WTC11 (cell line): ENCODE data around the gene NME4. TPM values are rescaled to one million over a fixed set of nuclear protein-coding genes. Genes with fewer than 3 reads are reported as not detected.

Source experiments
- ATAC-seq: fragments of 200-7000 bp; cut with Tn5 transposase; 2 replicates; pipeline ENCODE4 v1.10.0; 2021; ENCODE audit warnings: mild to moderate bottlenecking, moderate library complexity
- CTCF ChIA-PET: fragments of 300-600 bp; sonication (Branson Sonifier 250); formaldehyde crosslinking; loops from one replicate; lab custom pipeline; 2021; ENCODE audit warnings: antibody characterized with exemption; lab: Charles Lee
- POLR2A ChIA-PET: fragments of 350-600 bp; sonication (Branson Sonifier 250); formaldehyde crosslinking; loops from one replicate; lab custom pipeline; 2021; ENCODE audit warnings: antibody characterized with exemption; lab: Charles Lee
- DNase-seq: peaks from one replicate; pipeline ENCODE4 v3.0.0; 2021; ENCODE audit warnings: low spot score
- H3K27ac Mint-ChIP-seq: 2 replicates; pipeline ENCODE4 v1.8.0; 2021; ENCODE audit warnings: mixed read lengths
- H3K27me3 Mint-ChIP-seq: 2 replicates; pipeline ENCODE4 v1.8.0; 2021; ENCODE audit warnings: low read depth, mild to moderate bottlenecking, moderate library complexity, mixed read lengths
- H3K36me3 Mint-ChIP-seq: 2 replicates; pipeline ENCODE4 v1.8.0; 2021; ENCODE audit warnings: mixed read lengths
- H3K4me1 Mint-ChIP-seq: 2 replicates; pipeline ENCODE4 v1.8.0; 2022; ENCODE audit warnings: mixed read lengths
- H3K4me3 Mint-ChIP-seq: 2 replicates; pipeline ENCODE4 v1.8.0; 2021; ENCODE audit warnings: mild to moderate bottlenecking, moderate library complexity, mixed read lengths
- H3K9me3 Mint-ChIP-seq: 2 replicates; pipeline ENCODE4 v1.8.0; 2021; ENCODE audit warnings: mixed read lengths
- AR ChIP-seq: fragments of 250-450 bp; sonication (Bioruptor Pico); IDR thresholded peaks from 2 replicates; pipeline ENCODE4 v1.9.0; 2021; ENCODE audit warnings: mild to moderate bottlenecking
- ATF1 ChIP-seq: sonication (generic); formaldehyde crosslinking; IDR thresholded peaks from 2 replicates; pipeline ENCODE4 v1.8.1; 2023; ENCODE audit warnings: mild to moderate bottlenecking, moderate library complexity, missing genetic modification reagents
- CREM ChIP-seq: sonication (generic); formaldehyde crosslinking; IDR thresholded peaks from 2 replicates; pipeline ENCODE4 v1.8.1; 2022; ENCODE audit warnings: mild to moderate bottlenecking, missing genetic modification reagents, moderate library complexity
- ELF4 ChIP-seq: sonication (generic); formaldehyde crosslinking; IDR thresholded peaks from 2 replicates; pipeline ENCODE4 v1.8.1; 2022; ENCODE audit warnings: low read depth, mild to moderate bottlenecking, moderate library complexity, missing genetic modification reagents
- GABPB1 ChIP-seq: sonication (generic); formaldehyde crosslinking; IDR thresholded peaks from 2 replicates; pipeline ENCODE4 v1.8.1; 2023; ENCODE audit warnings: mild to moderate bottlenecking, missing genetic modification reagents
- HMGA2 ChIP-seq: fragments of 250-450 bp; sonication (Bioruptor Pico); IDR thresholded peaks from 2 replicates; pipeline ENCODE4 v1.4.0; 2021; ENCODE audit warnings: mild to moderate bottlenecking, moderate library complexity
- NFATC4 ChIP-seq: fragments of 250-450 bp; sonication (Bioruptor Pico); IDR thresholded peaks from 2 replicates; pipeline ENCODE4 v1.9.0; 2021; ENCODE audit warnings: mild to moderate bottlenecking
- NFYB ChIP-seq: sonication (generic); formaldehyde crosslinking; conservative IDR thresholded peaks from 2 replicates; pipeline ENCODE4 v1.8.0; 2022; ENCODE audit warnings: low read depth, missing genetic modification reagents
- NR2C2 ChIP-seq: sonication (generic); formaldehyde crosslinking; IDR thresholded peaks from 2 replicates; pipeline ENCODE4 v1.8.0; 2022; ENCODE audit warnings: mild to moderate bottlenecking, missing genetic modification reagents
- NR3C1 ChIP-seq: sonication (generic); formaldehyde crosslinking; conservative IDR thresholded peaks from 2 replicates; pipeline ENCODE4 v1.8.1; 2023; ENCODE audit warnings: low read depth, mild to moderate bottlenecking, missing genetic modification reagents
- RELA ChIP-seq: sonication (generic); formaldehyde crosslinking; IDR thresholded peaks from 2 replicates; pipeline ENCODE4 v1.8.1; 2022; ENCODE audit warnings: missing genetic modification reagents, mild to moderate bottlenecking, borderline replicate concordance
- SOX15 ChIP-seq: fragments of 250-450 bp; sonication (Bioruptor Pico); IDR thresholded peaks from 2 replicates; pipeline ENCODE4 v1.9.0; 2021; ENCODE audit warnings: mild to moderate bottlenecking
- SP1 ChIP-seq: sonication (generic); formaldehyde crosslinking; conservative IDR thresholded peaks from 2 replicates; pipeline ENCODE4 v1.8.1; 2022; ENCODE audit warnings: missing genetic modification reagents
- TCF7 ChIP-seq: sonication (generic); formaldehyde crosslinking; IDR thresholded peaks from 2 replicates; pipeline ENCODE4 v1.8.0; 2022; ENCODE audit warnings: mild to moderate bottlenecking, low read depth, missing genetic modification reagents, moderate library complexity
- TP53 ChIP-seq: sonication (generic); formaldehyde crosslinking; IDR thresholded peaks from 2 replicates; pipeline ENCODE4 v1.8.1; 2023; ENCODE audit warnings: mild to moderate bottlenecking, missing genetic modification reagents
- ZBTB21 ChIP-seq: sonication (generic); formaldehyde crosslinking; IDR thresholded peaks from 2 replicates; pipeline ENCODE4 v1.8.1; 2023; ENCODE audit warnings: mild to moderate bottlenecking, missing genetic modification reagents, borderline replicate concordance
- ZNF121 ChIP-seq: sonication (generic); formaldehyde crosslinking; IDR thresholded peaks from 2 replicates; pipeline ENCODE4 v1.8.0; 2023; ENCODE audit warnings: missing genetic modification reagents
- ZNF317 ChIP-seq: sonication (generic); formaldehyde crosslinking; IDR thresholded peaks from 2 replicates; pipeline ENCODE4 v1.8.1; 2023; ENCODE audit warnings: low read depth, mild to moderate bottlenecking, moderate library complexity, missing genetic modification reagents, borderline replicate concordance
- ZNF423 ChIP-seq: fragments of 250-450 bp; sonication (Bioruptor Pico); IDR thresholded peaks from 2 replicates; pipeline ENCODE4 v2.1.2; 2022; ENCODE audit warnings: mild to moderate bottlenecking, moderate library complexity
- ZNF512 ChIP-seq: sonication (generic); formaldehyde crosslinking; IDR thresholded peaks from 2 replicates; pipeline ENCODE4 v1.8.1; 2022; ENCODE audit warnings: missing genetic modification reagents, borderline replicate concordance
- total RNA-seq: library from RNA; stranded (reverse); gene quantifications from 3 replicates; pipeline ENCODE4 v1.2.3, GENCODE V29; 2021
- TF ChIP-seq, protein P1 (sequence below): sonication (generic); formaldehyde crosslinking; IDR thresholded peaks from 2 replicates; pipeline ENCODE4 v1.8.0; 2022; ENCODE audit warnings: mild to moderate bottlenecking, missing genetic modification reagents
- TF ChIP-seq, protein P2 (sequence below): sonication (generic); formaldehyde crosslinking; IDR thresholded peaks from 2 replicates; pipeline ENCODE4 v1.8.0; 2022; ENCODE audit warnings: mild to moderate bottlenecking, missing genetic modification reagents
- TF ChIP-seq, protein P3 (sequence below): sonication (generic); formaldehyde crosslinking; IDR thresholded peaks from 2 replicates; pipeline ENCODE4 v1.8.1; 2022; ENCODE audit warnings: mild to moderate bottlenecking, moderate library complexity, missing genetic modification reagents
- TF ChIP-seq, protein P4 (sequence below): sonication (generic); formaldehyde crosslinking; IDR thresholded peaks from 2 replicates; pipeline ENCODE4 v1.8.0; 2023; ENCODE audit warnings: missing genetic modification reagents, mild to moderate bottlenecking, borderline replicate concordance
- TF ChIP-seq, protein P5 (sequence below): sonication (generic); formaldehyde crosslinking; IDR thresholded peaks from 2 replicates; pipeline ENCODE4 v1.8.0; 2022; ENCODE audit warnings: mild to moderate bottlenecking, missing genetic modification reagents

The NME4 gene
- total RNA-seq, 1 experiment from 2014 or later, result 467 TPM

- Mint-ChIP-seq H3K27ac (no peak within 1 kb of the TSS), H3K4me3 (peak within 1 kb of the TSS; percentile 67), H3K9me3 (no peaks in the 10 kb centered on the region)
- TF ChIP-seq NFATC4 (CRISPR knock-in tag) (no peak), ZNF512 (no peak), NR3C1 (CRISPR knock-in tag) (no peak), SOX15 (CRISPR knock-in tag) (no peak), NR2C2 (no peak), TCF7 (CRISPR knock-in tag) (0 out of 2 replicates have a peak, but pooled peaks have one; percentile 32), HMGA2 (CRISPR knock-in tag) (no peak), NFYB (CRISPR knock-in tag) (0 out of 2 replicates have a peak, but pooled peaks have one; percentile 16), ELF4 (CRISPR knock-in tag) (no peak), AR (CRISPR knock-in tag) (no peak), TP53 (CRISPR knock-in tag) (no peak), RELA (CRISPR knock-in tag) (no peak), ZNF317 (no peak), ZNF121 (CRISPR knock-in tag) (0 out of 2 replicates have a peak, but pooled peaks have one; percentile 17), ZBTB21 (CRISPR knock-in tag) (no peak), SP1 (CRISPR knock-in tag) (peak; percentile 76), ZNF423 (CRISPR knock-in tag) (no peak), GABPB1 (CRISPR knock-in tag) (0 out of 2 replicates have a peak, but pooled peaks have one; percentile 27), CREM (CRISPR knock-in tag) (peak; percentile 65; the same call in 1 of the 2 replicates), ATF1 (CRISPR knock-in tag) (0 out of 2 replicates have a peak, but pooled peaks have one; percentile 18)
- TF ChIP-seq, protein P1, sequence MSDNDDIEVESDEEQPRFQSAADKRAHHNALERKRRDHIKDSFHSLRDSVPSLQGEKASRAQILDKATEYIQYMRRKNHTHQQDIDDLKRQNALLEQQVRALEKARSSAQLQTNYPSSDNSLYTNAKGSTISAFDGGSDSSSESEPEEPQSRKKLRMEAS, result peak; percentile 76
- TF ChIP-seq, protein P2, sequence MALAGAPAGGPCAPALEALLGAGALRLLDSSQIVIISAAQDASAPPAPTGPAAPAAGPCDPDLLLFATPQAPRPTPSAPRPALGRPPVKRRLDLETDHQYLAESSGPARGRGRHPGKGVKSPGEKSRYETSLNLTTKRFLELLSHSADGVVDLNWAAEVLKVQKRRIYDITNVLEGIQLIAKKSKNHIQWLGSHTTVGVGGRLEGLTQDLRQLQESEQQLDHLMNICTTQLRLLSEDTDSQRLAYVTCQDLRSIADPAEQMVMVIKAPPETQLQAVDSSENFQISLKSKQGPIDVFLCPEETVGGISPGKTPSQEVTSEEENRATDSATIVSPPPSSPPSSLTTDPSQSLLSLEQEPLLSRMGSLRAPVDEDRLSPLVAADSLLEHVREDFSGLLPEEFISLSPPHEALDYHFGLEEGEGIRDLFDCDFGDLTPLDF (CRISPR knock-in tag), result 0 out of 2 replicates have a peak, but pooled peaks have one; percentile 37
- TF ChIP-seq, protein P3, sequence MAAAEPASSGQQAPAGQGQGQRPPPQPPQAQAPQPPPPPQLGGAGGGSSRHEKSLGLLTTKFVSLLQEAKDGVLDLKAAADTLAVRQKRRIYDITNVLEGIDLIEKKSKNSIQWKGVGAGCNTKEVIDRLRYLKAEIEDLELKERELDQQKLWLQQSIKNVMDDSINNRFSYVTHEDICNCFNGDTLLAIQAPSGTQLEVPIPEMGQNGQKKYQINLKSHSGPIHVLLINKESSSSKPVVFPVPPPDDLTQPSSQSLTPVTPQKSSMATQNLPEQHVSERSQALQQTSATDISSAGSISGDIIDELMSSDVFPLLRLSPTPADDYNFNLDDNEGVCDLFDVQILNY (CRISPR knock-in tag), result 0 out of 2 replicates have a peak, but pooled peaks have one; percentile 50
- TF ChIP-seq, protein P4, sequence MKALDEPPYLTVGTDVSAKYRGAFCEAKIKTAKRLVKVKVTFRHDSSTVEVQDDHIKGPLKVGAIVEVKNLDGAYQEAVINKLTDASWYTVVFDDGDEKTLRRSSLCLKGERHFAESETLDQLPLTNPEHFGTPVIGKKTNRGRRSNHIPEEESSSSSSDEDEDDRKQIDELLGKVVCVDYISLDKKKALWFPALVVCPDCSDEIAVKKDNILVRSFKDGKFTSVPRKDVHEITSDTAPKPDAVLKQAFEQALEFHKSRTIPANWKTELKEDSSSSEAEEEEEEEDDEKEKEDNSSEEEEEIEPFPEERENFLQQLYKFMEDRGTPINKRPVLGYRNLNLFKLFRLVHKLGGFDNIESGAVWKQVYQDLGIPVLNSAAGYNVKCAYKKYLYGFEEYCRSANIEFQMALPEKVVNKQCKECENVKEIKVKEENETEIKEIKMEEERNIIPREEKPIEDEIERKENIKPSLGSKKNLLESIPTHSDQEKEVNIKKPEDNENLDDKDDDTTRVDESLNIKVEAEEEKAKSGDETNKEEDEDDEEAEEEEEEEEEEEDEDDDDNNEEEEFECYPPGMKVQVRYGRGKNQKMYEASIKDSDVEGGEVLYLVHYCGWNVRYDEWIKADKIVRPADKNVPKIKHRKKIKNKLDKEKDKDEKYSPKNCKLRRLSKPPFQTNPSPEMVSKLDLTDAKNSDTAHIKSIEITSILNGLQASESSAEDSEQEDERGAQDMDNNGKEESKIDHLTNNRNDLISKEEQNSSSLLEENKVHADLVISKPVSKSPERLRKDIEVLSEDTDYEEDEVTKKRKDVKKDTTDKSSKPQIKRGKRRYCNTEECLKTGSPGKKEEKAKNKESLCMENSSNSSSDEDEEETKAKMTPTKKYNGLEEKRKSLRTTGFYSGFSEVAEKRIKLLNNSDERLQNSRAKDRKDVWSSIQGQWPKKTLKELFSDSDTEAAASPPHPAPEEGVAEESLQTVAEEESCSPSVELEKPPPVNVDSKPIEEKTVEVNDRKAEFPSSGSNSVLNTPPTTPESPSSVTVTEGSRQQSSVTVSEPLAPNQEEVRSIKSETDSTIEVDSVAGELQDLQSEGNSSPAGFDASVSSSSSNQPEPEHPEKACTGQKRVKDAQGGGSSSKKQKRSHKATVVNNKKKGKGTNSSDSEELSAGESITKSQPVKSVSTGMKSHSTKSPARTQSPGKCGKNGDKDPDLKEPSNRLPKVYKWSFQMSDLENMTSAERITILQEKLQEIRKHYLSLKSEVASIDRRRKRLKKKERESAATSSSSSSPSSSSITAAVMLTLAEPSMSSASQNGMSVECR (CRISPR knock-in tag), result peak; percentile 67; the same call in 1 of the 2 replicates
- TF ChIP-seq, protein P5, sequence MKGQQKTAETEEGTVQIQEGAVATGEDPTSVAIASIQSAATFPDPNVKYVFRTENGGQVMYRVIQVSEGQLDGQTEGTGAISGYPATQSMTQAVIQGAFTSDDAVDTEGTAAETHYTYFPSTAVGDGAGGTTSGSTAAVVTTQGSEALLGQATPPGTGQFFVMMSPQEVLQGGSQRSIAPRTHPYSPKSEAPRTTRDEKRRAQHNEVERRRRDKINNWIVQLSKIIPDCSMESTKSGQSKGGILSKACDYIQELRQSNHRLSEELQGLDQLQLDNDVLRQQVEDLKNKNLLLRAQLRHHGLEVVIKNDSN (CRISPR knock-in tag), result peak; percentile 60; the same call in 1 of the 2 replicates
These were observed 28.2 kb downstream of the NME4 start, which contains the start of gene RAB11FIP3 for GRCh38 chr16:425082-425718. Gene RAB11FIP3, plus strand, starts transcription at chr16:425649. Its CDS starts 358 bp downstream, at chr16:426007.

More at GRCh38 chr16:425082-425718, 28.2 kb downstream of the NME4 start, which contains the start of gene RAB11FIP3:
- ATAC-seq, result peak; percentile 82
- POLR2A ChIA-PET, result no interaction called here
- Mint-ChIP-seq H3K27me3 (peaks cover 54% of the 10 kb centered on the region), H3K4me1 (peaks cover 14% of the 10 kb centered on the region), H3K36me3 (no peaks in the 10 kb centered on the region; the same call in 1 of the 2 replicates)
- CTCF ChIA-PET, result interaction anchor here (0.5 to 4.2 kb wide), 8 partner anchors 10 to 186 kb away, joined by 3 to 25 read pairs (median 4); partner anchors contain the start of gene MRPL28
- DNase-seq, result peak; percentile 80
